ENCODE results near the gene RNASE8. TPM values are rescaled to one million over a fixed set of nuclear protein-coding genes. Genes with fewer than 3 reads are reported as not detected.
A peak's percentile ranks its signal among the peaks of the same experiment; 100 is the strongest.

The RNASE8 gene
- total RNA-seq, 1 donor from 2014 or later, result not detected

DNA sequence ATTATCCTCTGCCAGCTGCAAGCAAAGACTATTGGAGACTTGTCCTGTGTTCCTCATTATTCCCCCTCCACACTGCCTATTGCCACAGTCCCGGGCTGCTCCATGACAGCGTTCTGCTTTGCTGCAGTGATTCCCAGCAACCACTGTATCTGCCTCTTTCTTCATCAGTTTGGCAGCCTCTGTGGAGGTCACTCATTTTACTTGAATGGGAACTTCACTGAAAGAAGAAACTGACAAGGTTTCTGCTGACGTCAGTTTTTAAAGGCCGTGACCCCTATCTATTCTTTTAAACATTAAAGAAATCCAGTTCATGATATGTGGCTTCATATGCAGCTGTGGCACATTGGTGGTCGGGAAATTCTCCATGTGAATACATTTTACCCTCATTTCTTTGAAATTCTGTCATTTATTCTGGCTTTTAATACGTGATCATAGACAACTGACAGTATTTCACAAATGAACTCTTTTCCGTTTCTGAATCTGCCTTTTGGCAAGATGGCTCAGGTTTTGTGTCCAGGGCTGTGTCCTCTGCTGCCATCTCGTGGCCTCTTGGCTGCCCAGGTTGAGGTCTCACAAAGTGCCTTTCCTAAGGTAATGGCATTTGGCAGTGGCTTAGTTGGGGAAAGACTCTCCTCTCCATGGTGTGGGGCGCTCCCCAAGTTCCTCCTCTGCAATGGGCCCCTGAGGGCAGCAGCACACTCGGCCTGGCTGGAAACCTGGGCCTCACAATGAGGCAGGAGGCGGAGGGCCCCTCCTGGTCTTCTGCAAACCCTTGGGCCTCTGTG is 49.1 kb downstream of the RNASE8 start:
- DNase-seq, result peak; percentile 92

GRCh38 chr14:21107283-21107800 is 49.7 kb downstream of the RNASE8 start:
- no peak for DNase-seq

Other genes with a start within 250 kb of the RNASE8 start
- gene RNASE3, start 166.4 kb upstream of the RNASE8 start, total RNA-seq, result not detected
- 0.82 TPM for gene RNASE2, start 102.3 kb upstream of the RNASE8 start, total RNA-seq
- gene METTL17, start 67.8 kb upstream of the RNASE8 start, total RNA-seq, result 57.3 TPM
- 5.6 TPM for gene SLC39A2, start 58.5 kb upstream of the RNASE8 start, total RNA-seq
- 230 TPM for gene NDRG2, start 32.8 kb upstream of the RNASE8 start, total RNA-seq
- not detected for gene TPPP2, start 27.6 kb upstream of the RNASE8 start, total RNA-seq
- not detected for gene RNASE13, start 23.0 kb upstream of the RNASE8 start, total RNA-seq
- 1.2 TPM for gene RNASE7, start 15.5 kb upstream of the RNASE8 start, total RNA-seq
- 79.2 TPM for gene ARHGEF40, start 12.5 kb downstream of the RNASE8 start, total RNA-seq
- gene ZNF219, start 40.8 kb downstream of the RNASE8 start, total RNA-seq, result 15.1 TPM
- not detected for gene TMEM253, start 43.2 kb downstream of the RNASE8 start, total RNA-seq
- not detected for gene OR5AU1, start 98.2 kb downstream of the RNASE8 start, total RNA-seq
- gene HNRNPC, start 211.6 kb downstream of the RNASE8 start, total RNA-seq, result 509 TPM
- 0.41 TPM for gene RPGRIP1, start 222.3 kb downstream of the RNASE8 start, total RNA-seq

Data from tongue (tissue), 2 donors.